T47D (cell line): Measurements from ENCODE around the gene NBPF10.
"Not testable (repeated sequence)": the region's sequence is repeated elsewhere in the genome, so short reads cannot be mapped to it uniquely, and the experiment has no call there.

Experiments used
- DNase-seq, 2 experiments: peaks; one replicate each; pipeline versions ENCODE4 v3.0.0 to v3.0.0-alpha.2; 2011 to 2012; ENCODE audit warnings: low read depth in 1 of 2, low spot score in 1 of 2
- in situ Hi-C: cut with HindIII; loops from 2 replicates; pipeline ENCODE4 v1.10.0; 2016; ENCODE audit warnings: low sequenced_read_pairs, low pct_unique_long_range_greater_than_20kb

NBPF10 gene

GRCh38 chr1:146144465-146144864, at the start of gene NBPF10:
TSS of gene NBPF10 (minus strand) at chr1:146144804. CDS start at chr1:146144769, 35 bp downstream.
- in situ Hi-C loops, DNase-seq: not testable (repeated sequence)

- DNase-seq, result not testable (repeated sequence)
Observed at GRCh38 chr1:146174531-146174930, 29.9 kb upstream of the NBPF10 start.

GRCh38 chr1:146167740-146168139, 23.1 kb upstream of the NBPF10 start:
- in situ Hi-C loops, result not testable (repeated sequence)

More at GRCh38 chr1:146174531-146174930, 29.9 kb upstream of the NBPF10 start:
- in situ Hi-C loops, result not testable (repeated sequence)

GRCh38 chr1:146167273-146167672, 22.7 kb upstream of the NBPF10 start:
- in situ Hi-C loops, DNase-seq: not testable (repeated sequence)

More at GRCh38 chr1:146167740-146168139, 23.1 kb upstream of the NBPF10 start:
- DNase-seq, result not testable (repeated sequence)
